CD4-positive, alpha-beta T cell treated with Interleukin-17A for 1 hour (primary cell): ENCODE results near the gene SMARCA5.
"Not testable (repeated sequence)": the region's sequence is repeated elsewhere in the genome, so short reads cannot be mapped to it uniquely, and the experiment has no call there.

Experiments
- DNase-seq: peaks from one replicate; pipeline ENCODE4 v3.0.0-alpha.2; 2020

SMARCA5 gene

GRCh38 chr4:143513314-143514168, at the start of gene SMARCA5:
TSS of gene SMARCA5 (plus strand) at chr4:143513702. CDS start at chr4:143513925, 223 bp downstream.
- peak; percentile 98 for DNase-seq

GRCh38 chr4:143473334-143474126, 40.0 kb upstream of the SMARCA5 start:
- no peak for DNase-seq

- no peak for DNase-seq
These were observed 36.0 kb upstream of the SMARCA5 start for GRCh38 chr4:143477487-143477886.

GRCh38 chr4:143481361-143481760, 32.1 kb upstream of the SMARCA5 start:
- no peak for DNase-seq

- peak; percentile 18 for DNase-seq
These were observed 30.7 kb upstream of the SMARCA5 start for GRCh38 chr4:143482840-143483239.

GRCh38 chr4:143486314-143486713, 27.2 kb upstream of the SMARCA5 start:
- DNase-seq = no peak

GRCh38 chr4:143488687-143489086, 24.8 kb upstream of the SMARCA5 start:
- no peak for DNase-seq

GRCh38 chr4:143489106-143489505, 24.4 kb upstream of the SMARCA5 start:
- DNase-seq = no peak

GRCh38 chr4:143498021-143498420, 15.5 kb upstream of the SMARCA5 start:
- DNase-seq = no peak

- no peak for DNase-seq
These were observed 11.3 kb upstream of the SMARCA5 start for GRCh38 chr4:143502231-143502630.

GRCh38 chr4:143506031-143506430, 7.5 kb upstream of the SMARCA5 start:
- no peak for DNase-seq

- DNase-seq = no peak
These were observed 1.6 kb upstream of the SMARCA5 start for GRCh38 chr4:143511906-143512305.

- no peak for DNase-seq
These were observed 556 bp upstream of the SMARCA5 start for GRCh38 chr4:143512978-143513313.

- DNase-seq = no peak
These were observed 630 bp downstream of the SMARCA5 start for GRCh38 chr4:143514169-143514495.

GRCh38 chr4:143514497-143514896, 995 bp downstream of the SMARCA5 start:
- peak; percentile 28 for DNase-seq

GRCh38 chr4:143514901-143515300, 1.4 kb downstream of the SMARCA5 start:
- DNase-seq = peak; percentile 8

- no peak for DNase-seq
These were observed 2.4 kb downstream of the SMARCA5 start for GRCh38 chr4:143515905-143516304.

GRCh38 chr4:143517764-143518163, 4.3 kb downstream of the SMARCA5 start:
- DNase-seq = no peak

- DNase-seq = no peak
These were observed 10.7 kb downstream of the SMARCA5 start for GRCh38 chr4:143524211-143524610.

GRCh38 chr4:143528046-143528445, 14.5 kb downstream of the SMARCA5 start:
- DNase-seq = not testable (repeated sequence)

GRCh38 chr4:143531380-143531779, 17.9 kb downstream of the SMARCA5 start:
- no peak for DNase-seq

GRCh38 chr4:143531788-143532491, 18.4 kb downstream of the SMARCA5 start:
- no peak for DNase-seq

- DNase-seq = peak; percentile 31
These were observed 25.6 kb downstream of the SMARCA5 start for GRCh38 chr4:143538979-143539669.
